Neural progenitor cell (in vitro differentiated cells): ENCODE results near the gene FAM25A. TPM values are rescaled to one million over a fixed set of nuclear protein-coding genes. Genes with fewer than 3 reads are reported as not detected.
"Not testable (repeated sequence)": the region's sequence is repeated elsewhere in the genome, so short reads cannot be mapped to it uniquely, and the experiment has no call there.

ENCODE experiments used
- DNase-seq: peaks from one replicate; pipeline ENCODE4 v3.0.0-alpha.2; 2016; ENCODE audit warnings: low spot score
- H2AFZ ChIP-seq: fragments of 200-600 bp; sonication (generic); replicated peaks from 2 replicates; pipeline ENCODE4 v1.6.1; 2016; ENCODE audit warnings: antibody characterized with exemption
- H3F3A ChIP-seq: fragments of 200-600 bp; sonication (generic); 2 replicates; pipeline ENCODE4 v1.6.1; 2016; ENCODE audit warnings: antibody characterized with exemption, low read depth
- H3K27ac ChIP-seq: fragments of 200-600 bp; sonication (generic); 2 replicates; pipeline ENCODE4 v1.5.1; 2016; ENCODE audit warnings: mild to moderate bottlenecking
- H3K27me3 ChIP-seq: fragments of 200-600 bp; sonication (generic); 2 replicates; pipeline ENCODE4 v1.6.1; 2016; ENCODE audit warnings: mild to moderate bottlenecking, moderate library complexity
- H3K36me3 ChIP-seq: fragments of 200-600 bp; sonication (generic); 2 replicates; pipeline ENCODE4 v1.5.1; 2016
- H3K4me1 ChIP-seq: fragments of 200-600 bp; sonication (generic); 2 replicates; pipeline ENCODE4 v1.6.1; 2016; ENCODE audit warnings: mixed run types
- H3K4me2 ChIP-seq: fragments of 200-600 bp; sonication (generic); 2 replicates; pipeline ENCODE4 v1.6.1; 2016
- H3K4me3 ChIP-seq: fragments of 200-600 bp; sonication (generic); 2 replicates; pipeline ENCODE4 v1.5.1; 2016
- H3K79me2 ChIP-seq: fragments of 200-600 bp; sonication (generic); 2 replicates; pipeline ENCODE4 v1.6.1; 2016; ENCODE audit warnings: low read depth
- H3K9ac ChIP-seq: fragments of 200-600 bp; sonication (generic); 2 replicates; pipeline ENCODE4 v1.6.1; 2016
- H3K9me3 ChIP-seq: fragments of 200-600 bp; sonication (generic); 2 replicates; pipeline ENCODE4 v1.5.1; 2016; ENCODE audit warnings: low read depth
- H4K20me1 ChIP-seq: fragments of 200-600 bp; sonication (generic); 2 replicates; pipeline ENCODE4 v1.6.1; 2016; ENCODE audit warnings: low read depth
- H3K27ac Mint-ChIP-seq: 3 replicates; pipeline ENCODE4 v1.8.0; 2021; ENCODE audit warnings: mixed read lengths
- H3K27me3 Mint-ChIP-seq: 2 replicates; pipeline ENCODE4 v1.8.0; 2022; ENCODE audit warnings: low read depth, mild to moderate bottlenecking, inconsistent platforms, moderate library complexity, mixed read lengths; ENCODE audit not compliant: insufficient read depth
- H3K36me3 Mint-ChIP-seq: 3 replicates; pipeline ENCODE4 v1.8.0; 2021; ENCODE audit warnings: mixed read lengths
- H3K4me1 Mint-ChIP-seq: 3 replicates; pipeline ENCODE4 v1.8.0; 2021; ENCODE audit warnings: mixed read lengths
- H3K4me3 Mint-ChIP-seq: 3 replicates; pipeline ENCODE4 v1.8.0; 2021; ENCODE audit warnings: mild to moderate bottlenecking, moderate library complexity, mixed read lengths
- H3K9me3 Mint-ChIP-seq: 3 replicates; pipeline ENCODE4 v1.8.0; 2020; ENCODE audit warnings: mixed read lengths
- EZH2 ChIP-seq: fragments of 200-600 bp; sonication (generic); IDR thresholded peaks from 2 replicates; pipeline ENCODE4 v1.6.1; 2017; ENCODE audit warnings: antibody characterized with exemption, mild to moderate bottlenecking, moderate library complexity
- EZH2phosphoT487 ChIP-seq: fragments of 200-600 bp; sonication (generic); IDR thresholded peaks from 2 replicates; pipeline ENCODE4 v1.6.1; 2017; ENCODE audit warnings: antibody characterized with exemption
- total RNA-seq: library from RNA; depleted of rRNA; stranded (reverse); fragments of >200 nt; gene quantifications from 2 replicates; pipeline ENCODE4 v1.2.3, GENCODE V29; 2015; ENCODE audit warnings: low replicate concordance
- TF ChIP-seq, protein P1 (sequence below): fragments of 200-600 bp; sonication (generic); IDR thresholded peaks from 2 replicates; pipeline ENCODE4 v1.5.1; 2017; ENCODE audit warnings: antibody characterized with exemption, mild to moderate bottlenecking

FAM25A gene
- total RNA-seq, 1 donor from 2014 or later = not detected

GRCh38 chr10:86988520-86988919 is 31.6 kb upstream of the FAM25A start:
- no peaks in the 10 kb centered on the region for H3K36me3 Mint-ChIP-seq
- H3K4me1 ChIP-seq = no peaks in the 10 kb centered on the region
- no peak overlapping the region for H3K9ac ChIP-seq
- no peaks in the 10 kb centered on the region for H3F3A ChIP-seq
- no peaks in the 10 kb centered on the region for H3K79me2 ChIP-seq
- H3K4me3 Mint-ChIP-seq = no peak overlapping the region
- TF ChIP-seq EZH2phosphoT487 = no peak
- no peak for TF ChIP-seq EZH2
- TF ChIP-seq, protein P1, sequence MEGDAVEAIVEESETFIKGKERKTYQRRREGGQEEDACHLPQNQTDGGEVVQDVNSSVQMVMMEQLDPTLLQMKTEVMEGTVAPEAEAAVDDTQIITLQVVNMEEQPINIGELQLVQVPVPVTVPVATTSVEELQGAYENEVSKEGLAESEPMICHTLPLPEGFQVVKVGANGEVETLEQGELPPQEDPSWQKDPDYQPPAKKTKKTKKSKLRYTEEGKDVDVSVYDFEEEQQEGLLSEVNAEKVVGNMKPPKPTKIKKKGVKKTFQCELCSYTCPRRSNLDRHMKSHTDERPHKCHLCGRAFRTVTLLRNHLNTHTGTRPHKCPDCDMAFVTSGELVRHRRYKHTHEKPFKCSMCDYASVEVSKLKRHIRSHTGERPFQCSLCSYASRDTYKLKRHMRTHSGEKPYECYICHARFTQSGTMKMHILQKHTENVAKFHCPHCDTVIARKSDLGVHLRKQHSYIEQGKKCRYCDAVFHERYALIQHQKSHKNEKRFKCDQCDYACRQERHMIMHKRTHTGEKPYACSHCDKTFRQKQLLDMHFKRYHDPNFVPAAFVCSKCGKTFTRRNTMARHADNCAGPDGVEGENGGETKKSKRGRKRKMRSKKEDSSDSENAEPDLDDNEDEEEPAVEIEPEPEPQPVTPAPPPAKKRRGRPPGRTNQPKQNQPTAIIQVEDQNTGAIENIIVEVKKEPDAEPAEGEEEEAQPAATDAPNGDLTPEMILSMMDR = no peak
- H3K4me1 Mint-ChIP-seq = no peaks in the 10 kb centered on the region
- H3K9me3 Mint-ChIP-seq = no peaks in the 10 kb centered on the region
- no peaks in the 10 kb centered on the region for H3K36me3 ChIP-seq
- no peaks in the 10 kb centered on the region for H3K27me3 Mint-ChIP-seq
- no peaks in the 10 kb centered on the region for H3K27me3 ChIP-seq
- no peak overlapping the region for H2AFZ ChIP-seq
- H3K9me3 ChIP-seq = no peaks in the 10 kb centered on the region
- DNase-seq = no peak
- no peak overlapping the region for H3K27ac ChIP-seq
- H3K4me2 ChIP-seq = no peak overlapping the region
- no peaks in the 10 kb centered on the region for H4K20me1 ChIP-seq
- no peak overlapping the region for H3K27ac Mint-ChIP-seq
- H3K4me3 ChIP-seq = no peak overlapping the region

GRCh38 chr10:86991362-86991761 is 28.7 kb upstream of the FAM25A start:
- not testable (repeated sequence) for H3K79me2 ChIP-seq, H3K4me3 Mint-ChIP-seq, H3K9me3 ChIP-seq, H3K9ac ChIP-seq, H2AFZ ChIP-seq, H3K4me1 ChIP-seq, H3K27me3 ChIP-seq, H4K20me1 ChIP-seq, H3K27me3 Mint-ChIP-seq, H3K36me3 Mint-ChIP-seq, H3K9me3 Mint-ChIP-seq, H3K27ac ChIP-seq, H3K4me3 ChIP-seq, DNase-seq, H3K36me3 ChIP-seq, H3K4me1 Mint-ChIP-seq, H3K4me2 ChIP-seq, H3K27ac Mint-ChIP-seq, H3F3A ChIP-seq

- no peaks in the 10 kb centered on the region for H3K36me3 Mint-ChIP-seq
- TF ChIP-seq EZH2phosphoT487 (no peak), EZH2 (no peak)
- TF ChIP-seq, protein P1 = no peak
- H3K4me1 ChIP-seq = no peaks in the 10 kb centered on the region
- no peaks in the 10 kb centered on the region for H4K20me1 ChIP-seq
- H3K4me2 ChIP-seq = no peak overlapping the region
- H3K9me3 ChIP-seq = no peaks in the 10 kb centered on the region
- no peaks in the 10 kb centered on the region for H3K4me1 Mint-ChIP-seq
- no peaks in the 10 kb centered on the region for H3K36me3 ChIP-seq
- no peak overlapping the region for H2AFZ ChIP-seq
- no peaks in the 10 kb centered on the region for H3K9me3 Mint-ChIP-seq
- H3K4me3 Mint-ChIP-seq = no peak overlapping the region
- no peak for DNase-seq
- no peak overlapping the region for H3K9ac ChIP-seq
- no peak overlapping the region for H3K4me3 ChIP-seq
- no peaks in the 10 kb centered on the region for H3K27me3 ChIP-seq
- no peaks in the 10 kb centered on the region for H3K79me2 ChIP-seq
- H3K27ac Mint-ChIP-seq = no peak overlapping the region
- H3F3A ChIP-seq = no peaks in the 10 kb centered on the region
- peaks cover 2% of the 10 kb centered on the region for H3K27me3 Mint-ChIP-seq
- H3K27ac ChIP-seq = no peak overlapping the region
These were observed 27.6 kb upstream of the FAM25A start for GRCh38 chr10:86992456-86992855.

DNA sequence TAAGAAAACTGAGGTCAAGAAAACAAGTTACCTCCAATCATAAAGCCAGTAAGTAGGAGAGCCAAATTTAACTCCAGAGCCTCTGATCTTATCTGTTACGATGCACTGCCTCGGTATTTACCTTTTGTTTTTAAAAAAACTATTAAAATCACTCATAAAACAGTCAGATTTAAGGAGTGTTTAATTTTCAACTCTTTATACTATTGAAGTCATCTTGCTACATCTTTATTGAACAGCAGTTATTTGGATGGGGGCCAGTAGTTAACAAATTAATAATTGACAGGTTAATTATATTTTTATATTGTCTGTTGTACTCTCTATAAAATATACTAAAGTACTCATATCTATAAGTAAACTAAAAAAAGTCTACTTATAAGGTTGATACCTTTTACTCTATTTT is 27.2 kb upstream of the FAM25A start:
- H3K4me2 ChIP-seq = no peak overlapping the region
- no peaks in the 10 kb centered on the region for H3K9me3 ChIP-seq

DNA sequence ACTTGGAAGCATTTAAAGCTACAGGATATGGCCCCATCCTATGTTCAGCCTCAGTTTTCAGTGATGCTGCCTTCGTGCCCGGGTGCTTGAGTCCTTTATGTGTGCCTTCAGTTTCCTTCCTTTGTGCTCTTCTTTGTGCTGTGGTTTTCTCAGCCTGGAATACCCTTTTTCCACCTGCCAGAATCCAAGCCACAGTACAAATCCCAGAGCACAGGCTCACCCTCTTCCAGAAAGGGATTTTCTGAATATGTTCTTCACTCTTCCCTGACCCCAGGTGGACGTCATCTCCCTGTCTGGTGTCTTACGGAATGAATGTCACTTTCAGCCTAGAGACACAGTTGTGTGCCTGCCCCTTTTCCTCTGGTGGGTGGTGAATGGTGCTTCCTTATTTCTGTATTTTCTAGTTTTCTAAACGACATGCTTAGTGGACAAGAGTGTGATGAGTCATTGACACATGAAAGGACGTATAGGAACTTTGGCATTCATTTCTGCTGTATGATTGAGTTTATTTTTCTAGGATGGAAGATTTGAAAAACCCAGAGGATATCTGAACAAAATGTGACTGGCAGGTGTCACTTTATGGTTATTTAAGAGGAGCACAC is 20.2 kb upstream of the FAM25A start:
- H3K27ac ChIP-seq, H3K4me3 Mint-ChIP-seq, H3F3A ChIP-seq, H3K9ac ChIP-seq, H4K20me1 ChIP-seq, H3K27me3 ChIP-seq, H3K4me1 Mint-ChIP-seq, DNase-seq, H3K9me3 ChIP-seq, H3K79me2 ChIP-seq, H3K9me3 Mint-ChIP-seq, H3K36me3 ChIP-seq, H3K4me3 ChIP-seq, H2AFZ ChIP-seq, H3K36me3 Mint-ChIP-seq, H3K27ac Mint-ChIP-seq, H3K27me3 Mint-ChIP-seq, H3K4me1 ChIP-seq, H3K4me2 ChIP-seq: not testable (repeated sequence)

More for the DNA sequence above, 27.2 kb upstream of the FAM25A start:
- Histone ChIP-seq H3K4me3 (no peak overlapping the region), H3K27me3 (no peaks in the 10 kb centered on the region), H3K27ac (no peak overlapping the region), H3K36me3 (no peaks in the 10 kb centered on the region), H3F3A (no peaks in the 10 kb centered on the region), H3K9ac (no peak overlapping the region), H2AFZ (no peak overlapping the region), H3K4me1 (no peaks in the 10 kb centered on the region), H4K20me1 (no peaks in the 10 kb centered on the region), H3K79me2 (no peaks in the 10 kb centered on the region)
- H3K9me3 Mint-ChIP-seq = no peaks in the 10 kb centered on the region
- no peaks in the 10 kb centered on the region for H3K4me1 Mint-ChIP-seq
- peaks cover 2% of the 10 kb centered on the region for H3K27me3 Mint-ChIP-seq
- TF ChIP-seq EZH2 = no peak
- TF ChIP-seq, protein P1 = no peak
- no peak for DNase-seq
- no peak overlapping the region for H3K4me3 Mint-ChIP-seq
- no peak overlapping the region for H3K27ac Mint-ChIP-seq
- no peaks in the 10 kb centered on the region for H3K36me3 Mint-ChIP-seq
